ENCODE results near the gene FHOD3.
A peak's percentile ranks its signal among the peaks of the same experiment; 100 is the strongest.

The FHOD3 gene

DNA sequence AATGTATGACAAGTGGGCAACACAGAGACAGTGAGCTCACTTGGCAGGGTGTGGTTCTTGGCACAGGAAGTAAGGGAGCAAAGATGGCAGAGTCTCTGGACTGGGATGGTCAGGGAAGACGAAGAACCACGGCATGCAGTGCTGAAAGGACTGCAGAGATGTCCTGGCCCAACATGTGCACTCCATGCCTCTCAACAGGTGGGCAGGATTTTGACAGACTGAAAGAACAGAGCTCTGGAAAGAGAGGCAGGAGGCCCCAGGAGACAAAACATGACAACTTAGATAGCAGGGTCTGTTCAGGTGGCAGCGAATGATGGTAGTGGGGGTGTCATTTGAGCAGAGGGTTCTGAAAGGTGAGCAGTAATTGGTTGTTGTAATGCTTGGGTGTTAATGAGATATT is 180.3 kb downstream of the FHOD3 start:
- no peak overlapping the region for H3K23ac ChIP-seq (ENCODE audit: low read length)
- no peak overlapping the region for H4K8ac ChIP-seq (ENCODE audit: low read depth, low read length)
- WGBS (ENCODE audit: extremely low coverage, insufficient coverage, low lambda C conversion rate): no CpG with 5 or more reads among the region's 3 CpGs
- H3K4ac ChIP-seq (ENCODE audit: low read depth, low read length): no peak overlapping the region
- DNase-seq: no peak
- no peak overlapping the region for H3K56ac ChIP-seq (ENCODE audit: low read length)
- H4K5ac ChIP-seq (ENCODE audit: low read length): no peak overlapping the region
- no peaks in the 10 kb centered on the region for H3K4me1 ChIP-seq (ENCODE audit: control insufficient read depth, low read depth, low read length)
- no peaks in the 10 kb centered on the region for H3K36me3 ChIP-seq (ENCODE audit: control insufficient read depth, insufficient read depth, low read length)
- no peak overlapping the region for H2BK120ac ChIP-seq (ENCODE audit: low read depth, low read length)
- no peak overlapping the region for H3K18ac ChIP-seq (ENCODE audit: low read length)
- no peak overlapping the region for H2BK5ac ChIP-seq (ENCODE audit: low read length)
- no peaks in the 10 kb centered on the region for H3K27me3 ChIP-seq (ENCODE audit: insufficient read depth, low read length, poor library complexity)
- no peak overlapping the region for H3K9ac ChIP-seq (ENCODE audit: low read length)
- H3K79me1 ChIP-seq (ENCODE audit: low read length): no peaks in the 10 kb centered on the region
- H3K79me2 ChIP-seq (ENCODE audit: control insufficient read depth, insufficient read depth, low read length): no peaks in the 10 kb centered on the region
- H2BK15ac ChIP-seq (replicated peaks; ENCODE audit: low read depth): no peak overlapping the region
- no peak overlapping the region for H3K27ac ChIP-seq (ENCODE audit: low read depth, low read length)
- H3K4me3 ChIP-seq (ENCODE audit: low read length): no peak overlapping the region
- no peak overlapping the region for H3K4me2 ChIP-seq (ENCODE audit: low read length)
- H2AK5ac ChIP-seq (ENCODE audit: low read length): no peak overlapping the region

DNA sequence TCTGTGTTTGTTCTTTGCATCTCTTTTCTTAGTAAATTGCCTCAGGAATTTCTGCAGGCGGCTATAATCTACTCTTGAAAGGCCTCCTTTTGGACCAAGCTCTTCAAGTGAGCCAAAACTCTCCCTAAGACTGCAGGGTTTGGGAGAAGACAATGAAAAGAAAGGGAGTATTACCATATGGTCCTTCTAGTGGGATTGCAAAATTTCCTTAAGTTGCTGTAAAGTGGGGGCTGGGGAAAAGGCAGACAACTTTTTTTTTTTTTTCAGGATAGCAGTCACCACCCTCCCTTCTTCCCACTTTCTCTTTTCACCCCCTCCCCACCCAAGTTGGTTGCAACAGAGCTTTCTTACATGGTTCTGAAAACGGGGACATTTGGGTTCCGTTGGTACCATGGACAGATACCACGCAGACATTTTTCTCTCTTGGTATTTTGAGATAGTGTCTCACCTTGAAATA is 183.7 kb downstream of the FHOD3 start:
- peak; percentile 30 for DNase-seq
- no peak overlapping the region for H3K4me3 ChIP-seq (ENCODE audit: low read length)
- H4K5ac ChIP-seq (ENCODE audit: low read length): no peak overlapping the region
- H2AK5ac ChIP-seq (ENCODE audit: low read length): no peak overlapping the region
- no peak overlapping the region for H3K18ac ChIP-seq (ENCODE audit: low read length)
- no peak overlapping the region for H3K27ac ChIP-seq (ENCODE audit: low read depth, low read length)
- no peak overlapping the region for H3K4me2 ChIP-seq (ENCODE audit: low read length)
- H2BK120ac ChIP-seq (ENCODE audit: low read depth, low read length): no peak overlapping the region
- H3K27me3 ChIP-seq (ENCODE audit: insufficient read depth, low read length, poor library complexity): no peaks in the 10 kb centered on the region
- H3K56ac ChIP-seq (ENCODE audit: low read length): no peak overlapping the region
- no peaks in the 10 kb centered on the region for H3K4me1 ChIP-seq (ENCODE audit: control insufficient read depth, low read depth, low read length)
- no peaks in the 10 kb centered on the region for H3K79me2 ChIP-seq (ENCODE audit: control insufficient read depth, insufficient read depth, low read length)
- no peaks in the 10 kb centered on the region for H3K79me1 ChIP-seq (ENCODE audit: low read length)
- no CpG with 5 or more reads among the region's 4 CpGs for WGBS (ENCODE audit: extremely low coverage, insufficient coverage, low lambda C conversion rate)
- no peak overlapping the region for H3K9ac ChIP-seq (ENCODE audit: low read length)
- no peak overlapping the region for H4K8ac ChIP-seq (ENCODE audit: low read depth, low read length)
- no peak overlapping the region for H2BK5ac ChIP-seq (ENCODE audit: low read length)
- no peak overlapping the region for H3K23ac ChIP-seq (ENCODE audit: low read length)
- H3K4ac ChIP-seq (ENCODE audit: low read depth, low read length): no peak overlapping the region
- no peak overlapping the region for H2BK15ac ChIP-seq (replicated peaks; ENCODE audit: low read depth)
- no peaks in the 10 kb centered on the region for H3K36me3 ChIP-seq (ENCODE audit: control insufficient read depth, insufficient read depth, low read length)

DNA sequence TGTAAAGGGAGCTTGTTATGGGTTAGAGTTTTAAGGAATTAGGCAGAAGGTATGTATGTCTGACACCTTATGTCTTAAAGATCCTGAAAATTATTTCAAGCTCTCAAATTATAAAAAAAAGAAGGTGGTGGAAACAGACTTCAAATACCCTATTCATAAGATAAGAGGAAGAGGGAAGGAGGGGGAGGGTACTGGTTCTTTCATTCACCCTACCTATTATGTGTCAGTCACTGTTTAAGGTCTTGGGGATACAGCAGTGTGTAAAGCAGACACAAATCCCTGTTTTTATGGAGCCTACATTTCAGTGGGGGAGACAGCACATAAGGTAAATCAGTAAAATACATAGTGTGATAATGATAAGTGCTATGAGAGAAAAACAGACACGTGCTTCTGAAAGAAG is 184.4 kb downstream of the FHOD3 start:
- no peak overlapping the region for H3K23ac ChIP-seq (ENCODE audit: low read length)
- H3K18ac ChIP-seq (ENCODE audit: low read length): no peak overlapping the region
- H2BK5ac ChIP-seq (ENCODE audit: low read length): no peak overlapping the region
- no peak overlapping the region for H2BK15ac ChIP-seq (replicated peaks; ENCODE audit: low read depth)
- H3K79me1 ChIP-seq (ENCODE audit: low read length): no peaks in the 10 kb centered on the region
- no peak overlapping the region for H3K4me2 ChIP-seq (ENCODE audit: low read length)
- H3K79me2 ChIP-seq (ENCODE audit: control insufficient read depth, insufficient read depth, low read length): no peaks in the 10 kb centered on the region
- H3K4ac ChIP-seq (ENCODE audit: low read depth, low read length): no peak overlapping the region
- H2AK5ac ChIP-seq (ENCODE audit: low read length): no peak overlapping the region
- no peak overlapping the region for H3K56ac ChIP-seq (ENCODE audit: low read length)
- H3K36me3 ChIP-seq (ENCODE audit: control insufficient read depth, insufficient read depth, low read length): no peaks in the 10 kb centered on the region
- H3K4me1 ChIP-seq (ENCODE audit: control insufficient read depth, low read depth, low read length): no peaks in the 10 kb centered on the region
- no peak overlapping the region for H3K27ac ChIP-seq (ENCODE audit: low read depth, low read length)
- no peak overlapping the region for H4K8ac ChIP-seq (ENCODE audit: low read depth, low read length)
- H4K5ac ChIP-seq (ENCODE audit: low read length): no peak overlapping the region
- no peak overlapping the region for H3K4me3 ChIP-seq (ENCODE audit: low read length)
- no CpG with 5 or more reads among the region's 1 CpG for WGBS (ENCODE audit: extremely low coverage, insufficient coverage, low lambda C conversion rate)
- H3K27me3 ChIP-seq (ENCODE audit: insufficient read depth, low read length, poor library complexity): no peaks in the 10 kb centered on the region
- H2BK120ac ChIP-seq (ENCODE audit: low read depth, low read length): no peak overlapping the region
- no peak overlapping the region for H3K9ac ChIP-seq (ENCODE audit: low read length)
- DNase-seq: no peak

DNA sequence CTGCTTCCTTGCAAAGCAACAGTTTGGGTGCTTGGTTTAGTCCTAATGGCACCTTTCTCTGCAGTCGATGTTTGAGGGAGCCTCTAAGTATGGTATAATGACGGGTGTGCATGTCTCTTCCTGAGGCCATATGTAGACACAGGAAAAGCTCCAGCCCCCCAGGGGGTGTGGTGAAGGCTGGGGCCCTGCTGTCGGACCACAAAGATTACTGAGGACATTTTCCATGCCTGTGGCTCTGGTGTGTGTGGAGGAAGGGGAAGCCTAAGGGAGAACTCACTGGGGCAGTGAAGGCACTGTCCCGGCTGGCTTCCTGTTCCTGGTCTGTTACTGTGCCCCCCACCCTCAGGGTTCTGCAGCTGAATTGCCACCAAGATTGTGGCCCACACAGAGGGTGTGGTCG is 187.1 kb downstream of the FHOD3 start:
- Histone ChIP-seq H2BK120ac (ENCODE audit: low read depth, low read length) (no peak overlapping the region), H3K79me1 (ENCODE audit: low read length) (no peaks in the 10 kb centered on the region), H3K79me2 (ENCODE audit: control insufficient read depth, insufficient read depth, low read length) (no peaks in the 10 kb centered on the region), H3K36me3 (ENCODE audit: control insufficient read depth, insufficient read depth, low read length) (no peaks in the 10 kb centered on the region), H4K8ac (ENCODE audit: low read depth, low read length) (no peak overlapping the region), H4K5ac (ENCODE audit: low read length) (no peak overlapping the region), H3K4me2 (ENCODE audit: low read length) (no peak overlapping the region), H3K18ac (ENCODE audit: low read length) (no peak overlapping the region), H3K27ac (ENCODE audit: low read depth, low read length) (no peak overlapping the region), H3K4me3 (ENCODE audit: low read length) (no peak overlapping the region), H3K4ac (ENCODE audit: low read depth, low read length) (no peak overlapping the region), H3K27me3 (ENCODE audit: insufficient read depth, low read length, poor library complexity) (no peaks in the 10 kb centered on the region), H3K4me1 (ENCODE audit: control insufficient read depth, low read depth, low read length) (no peaks in the 10 kb centered on the region), H3K23ac (ENCODE audit: low read length) (no peak overlapping the region), H3K56ac (ENCODE audit: low read length) (no peak overlapping the region), H3K9ac (ENCODE audit: low read length) (no peak overlapping the region), H2BK5ac (ENCODE audit: low read length) (no peak overlapping the region), H2AK5ac (ENCODE audit: low read length) (no peak overlapping the region), H2BK15ac (replicated peaks; ENCODE audit: low read depth) (no peak overlapping the region)
- DNase-seq: no peak
- no CpG with 5 or more reads among the region's 5 CpGs for WGBS (ENCODE audit: extremely low coverage, insufficient coverage, low lambda C conversion rate)

DNA sequence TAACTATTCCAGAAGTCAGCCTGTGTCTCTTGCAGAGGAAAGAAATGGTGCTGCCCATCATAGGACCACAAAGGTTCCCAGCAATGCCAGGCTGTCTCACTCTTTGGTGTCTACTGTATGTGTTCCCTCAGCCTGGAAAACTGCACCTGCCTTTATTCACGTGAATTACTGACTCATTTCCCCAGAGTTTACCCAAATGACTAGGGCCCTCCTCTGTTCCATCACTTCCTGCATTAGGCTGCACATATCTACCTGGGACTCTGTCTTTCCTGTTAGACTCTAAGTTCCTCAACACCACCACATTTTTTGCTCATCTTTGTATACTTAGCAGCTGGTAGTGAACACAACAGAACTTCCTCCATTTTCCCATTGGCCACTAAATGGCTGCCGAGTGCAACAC is 188.3 kb downstream of the FHOD3 start:
- H3K23ac ChIP-seq (ENCODE audit: low read length): no peak overlapping the region
- WGBS (ENCODE audit: extremely low coverage, insufficient coverage, low lambda C conversion rate): no CpG with 5 or more reads among the region's 2 CpGs
- no peaks in the 10 kb centered on the region for H3K27me3 ChIP-seq (ENCODE audit: insufficient read depth, low read length, poor library complexity)
- H2BK5ac ChIP-seq (ENCODE audit: low read length): no peak overlapping the region
- no peak overlapping the region for H2BK120ac ChIP-seq (ENCODE audit: low read depth, low read length)
- no peak overlapping the region for H3K4me2 ChIP-seq (ENCODE audit: low read length)
- no peak overlapping the region for H2BK15ac ChIP-seq (replicated peaks; ENCODE audit: low read depth)
- H3K18ac ChIP-seq (ENCODE audit: low read length): no peak overlapping the region
- no peak overlapping the region for H3K9ac ChIP-seq (ENCODE audit: low read length)
- no peak overlapping the region for H3K4ac ChIP-seq (ENCODE audit: low read depth, low read length)
- no peak overlapping the region for H2AK5ac ChIP-seq (ENCODE audit: low read length)
- no peak overlapping the region for H3K56ac ChIP-seq (ENCODE audit: low read length)
- no peak for DNase-seq
- no peaks in the 10 kb centered on the region for H3K4me1 ChIP-seq (ENCODE audit: control insufficient read depth, low read depth, low read length)
- H3K36me3 ChIP-seq (ENCODE audit: control insufficient read depth, insufficient read depth, low read length): no peaks in the 10 kb centered on the region
- H3K4me3 ChIP-seq (ENCODE audit: low read length): no peak overlapping the region
- H3K79me2 ChIP-seq (ENCODE audit: control insufficient read depth, insufficient read depth, low read length): no peaks in the 10 kb centered on the region
- H3K27ac ChIP-seq (ENCODE audit: low read depth, low read length): no peak overlapping the region
- H3K79me1 ChIP-seq (ENCODE audit: low read length): no peaks in the 10 kb centered on the region
- no peak overlapping the region for H4K8ac ChIP-seq (ENCODE audit: low read depth, low read length)
- H4K5ac ChIP-seq (ENCODE audit: low read length): no peak overlapping the region

DNA sequence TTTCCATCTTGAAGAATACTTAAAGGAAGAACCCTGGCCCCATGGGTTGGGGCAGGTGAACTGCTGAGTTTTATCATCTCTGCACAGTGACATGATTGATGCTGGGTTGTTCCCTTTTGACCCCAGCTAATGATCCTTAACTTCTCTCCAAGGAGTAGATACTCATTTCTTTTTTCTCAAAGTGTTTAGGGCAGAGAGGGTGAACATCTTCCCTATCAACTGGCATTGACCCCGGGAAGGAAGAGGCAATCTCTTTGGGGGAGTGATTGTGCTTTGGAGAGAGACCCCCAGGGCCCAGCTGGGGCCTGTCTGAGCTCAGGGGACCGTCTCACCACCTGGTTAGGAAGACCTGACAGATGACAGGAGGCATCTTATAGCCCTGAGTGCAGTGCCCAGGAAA is 190.6 kb downstream of the FHOD3 start:
- Histone ChIP-seq H3K27me3 (ENCODE audit: insufficient read depth, low read length, poor library complexity) (no peaks in the 10 kb centered on the region), H3K79me1 (ENCODE audit: low read length) (no peaks in the 10 kb centered on the region), H3K27ac (ENCODE audit: low read depth, low read length) (no peak overlapping the region), H2BK120ac (ENCODE audit: low read depth, low read length) (no peak overlapping the region), H3K36me3 (ENCODE audit: control insufficient read depth, insufficient read depth, low read length) (no peaks in the 10 kb centered on the region), H3K4ac (ENCODE audit: low read depth, low read length) (no peak overlapping the region), H3K4me2 (ENCODE audit: low read length) (no peak overlapping the region), H4K5ac (ENCODE audit: low read length) (no peak overlapping the region), H3K18ac (ENCODE audit: low read length) (no peak overlapping the region), H3K4me3 (ENCODE audit: low read length) (no peak overlapping the region), H3K4me1 (ENCODE audit: control insufficient read depth, low read depth, low read length) (no peaks in the 10 kb centered on the region), H3K79me2 (ENCODE audit: control insufficient read depth, insufficient read depth, low read length) (no peaks in the 10 kb centered on the region), H2AK5ac (ENCODE audit: low read length) (no peak overlapping the region), H4K8ac (ENCODE audit: low read depth, low read length) (no peak overlapping the region), H2BK5ac (ENCODE audit: low read length) (no peak overlapping the region), H2BK15ac (replicated peaks; ENCODE audit: low read depth) (no peak overlapping the region), H3K56ac (ENCODE audit: low read length) (no peak overlapping the region), H3K9ac (ENCODE audit: low read length) (no peak overlapping the region), H3K23ac (ENCODE audit: low read length) (no peak overlapping the region)
- WGBS (ENCODE audit: extremely low coverage, insufficient coverage, low lambda C conversion rate): no CpG with 5 or more reads among the region's 2 CpGs
- DNase-seq: no peak
